ENCODE measurements around the gene USP3. TPM values are rescaled to one million over a fixed set of nuclear protein-coding genes. Genes with fewer than 3 reads are reported as not detected.
A peak's percentile ranks its signal among the peaks of the same experiment; 100 is the strongest.
"Not testable (repeated sequence)": the region's sequence is repeated elsewhere in the genome, so short reads cannot be mapped to it uniquely, and the experiment has no call there.

The USP3 gene
- polyA plus RNA-seq, 4 donors: 31.6 to 45.0 (median 37.8) TPM

- DNase-seq (ENCODE audit: low read depth in 4 of 4, low spot score in 2 of 4): no peak
These were observed 99.1 kb downstream of the USP3 start for GRCh38 chr15:63603516-63603915.

GRCh38 chr15:63604281-63604680 lies 99.9 kb downstream of the USP3 start:
- no peak for DNase-seq (ENCODE audit: low read depth in 4 of 4, low spot score in 2 of 4)

GRCh38 chr15:63605036-63605435 lies 100.6 kb downstream of the USP3 start:
- no peak for DNase-seq (ENCODE audit: low read depth in 4 of 4, low spot score in 2 of 4)

DNA sequence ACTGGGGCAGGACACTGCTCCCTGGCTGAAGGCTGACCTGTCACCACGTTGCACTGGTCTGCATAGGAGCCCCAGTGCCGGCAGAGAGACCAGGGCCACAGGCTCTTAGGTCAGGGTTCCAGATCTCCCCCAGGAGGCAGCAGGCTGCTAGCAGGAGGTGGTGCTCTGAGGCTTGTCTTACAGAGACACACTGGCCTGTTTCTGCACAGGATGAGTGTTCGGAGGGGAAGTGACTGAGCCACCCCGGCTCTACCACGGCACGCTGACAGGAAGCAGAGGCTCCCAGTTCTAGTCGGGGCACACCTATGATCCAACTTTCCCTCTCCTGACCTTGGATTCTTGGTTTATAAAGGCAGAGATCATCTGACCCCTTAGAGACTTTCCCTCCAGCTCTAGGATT lies 101.4 kb downstream of the USP3 start:
- no peak for DNase-seq (ENCODE audit: low read depth in 4 of 4, low spot score in 2 of 4)

GRCh38 chr15:63606308-63606707 lies 101.9 kb downstream of the USP3 start:
- DNase-seq (ENCODE audit: low read depth in 4 of 4, low spot score in 2 of 4): no peak

DNA sequence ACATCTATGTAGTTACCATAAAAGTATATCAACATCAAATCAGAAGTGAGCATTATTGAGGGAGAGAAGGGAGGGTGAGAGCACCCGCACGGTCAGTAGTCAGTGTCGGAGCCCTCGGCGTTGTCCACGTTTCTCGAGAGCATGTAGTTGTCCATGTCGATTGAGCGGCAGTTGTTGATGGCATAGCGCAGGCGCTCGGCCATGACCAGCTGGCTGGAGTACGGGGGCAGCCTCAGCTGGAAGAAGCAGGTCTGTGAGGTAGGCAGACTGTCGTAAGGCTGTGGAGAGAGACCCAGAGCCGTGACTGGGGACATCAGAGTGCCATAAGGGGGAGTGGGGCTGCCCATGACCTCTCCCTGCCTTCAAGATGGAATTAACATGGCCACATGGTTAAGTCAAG lies 104.6 kb downstream of the USP3 start:
- no peak for DNase-seq (ENCODE audit: low read depth in 4 of 4, low spot score in 2 of 4)

- DNase-seq (ENCODE audit: low read depth in 4 of 4, low spot score in 2 of 4): no peak
These were observed 105.1 kb downstream of the USP3 start for GRCh38 chr15:63609448-63609847.

DNA sequence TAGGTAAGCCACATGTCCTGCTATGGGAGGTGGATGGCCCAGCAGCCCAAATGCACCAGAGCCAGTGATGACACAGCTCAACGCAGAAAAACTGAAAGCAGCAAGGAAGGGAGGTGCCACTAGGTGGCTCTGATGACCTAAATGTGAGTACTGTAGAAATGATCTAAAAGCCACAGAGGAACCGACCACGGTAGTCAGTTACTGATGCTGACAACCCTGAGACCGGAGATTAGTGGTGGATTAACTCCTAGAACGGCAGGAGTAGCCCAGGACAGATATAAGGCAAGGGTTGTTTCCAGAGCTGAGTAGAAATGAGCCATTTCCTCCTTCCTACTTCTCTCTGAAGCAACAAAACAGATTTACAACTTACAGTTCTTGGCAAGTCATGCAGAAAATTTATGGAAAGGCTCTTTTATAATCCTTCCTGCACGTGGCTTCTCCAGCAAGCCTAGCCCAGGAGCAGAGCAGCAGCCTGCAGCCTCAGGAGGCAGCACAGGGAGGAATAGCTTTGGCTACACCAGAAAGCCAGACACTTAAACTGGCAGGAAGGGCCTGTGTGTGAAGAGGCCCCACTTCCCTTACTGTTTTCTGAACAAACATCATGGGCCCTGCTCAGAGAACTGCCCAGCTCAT lies 105.9 kb downstream of the USP3 start:
- peak in 2 of 4 donors; percentile 81 to 85 for DNase-seq (ENCODE audit: low read depth in 4 of 4, low spot score in 2 of 4)

DNA sequence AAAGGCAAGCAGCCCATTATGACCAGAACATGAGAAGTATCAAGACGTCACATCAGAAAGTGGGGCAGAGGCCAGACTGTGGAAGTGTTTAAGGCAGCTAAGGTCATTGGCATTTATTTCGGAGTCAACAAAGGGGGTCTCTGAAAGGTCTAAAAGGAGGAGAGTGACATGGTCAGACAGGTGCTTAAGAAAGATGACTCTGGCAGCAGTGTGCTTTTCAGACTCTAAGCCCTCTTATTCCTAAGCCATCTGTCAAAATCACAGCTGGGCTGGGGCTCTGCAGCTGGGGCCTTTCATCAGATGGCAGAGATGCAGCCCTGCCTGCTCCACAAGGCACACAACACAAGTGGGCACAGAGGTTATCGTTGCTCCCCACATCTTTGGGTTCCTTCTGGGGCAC lies 106.8 kb downstream of the USP3 start:
- DNase-seq (ENCODE audit: low read depth in 4 of 4, low spot score in 2 of 4): no peak

DNA sequence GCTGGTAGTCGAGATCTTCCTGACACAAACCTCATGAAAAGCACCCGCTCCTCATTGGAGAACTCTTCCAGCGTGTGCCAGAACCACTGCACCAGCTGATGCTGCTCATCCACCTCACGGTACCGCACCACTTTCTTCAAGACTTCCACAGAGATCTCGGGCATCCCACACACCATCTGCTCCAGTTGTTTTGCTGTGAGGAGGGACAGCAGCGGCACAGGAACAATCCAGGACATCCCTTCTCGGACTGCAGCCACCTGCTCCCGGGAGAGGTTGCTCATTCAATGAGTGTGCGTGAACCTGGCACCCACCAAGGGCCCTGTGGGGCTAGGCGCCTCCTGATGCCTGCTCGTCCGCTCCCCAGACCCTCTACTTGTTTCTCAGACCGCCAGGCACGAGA lies 107.9 kb downstream of the USP3 start:
- DNase-seq (ENCODE audit: low read depth in 4 of 4, low spot score in 2 of 4): no peak

GRCh38 chr15:63615935-63616334 lies 111.5 kb downstream of the USP3 start:
- no peak for DNase-seq (ENCODE audit: low read depth in 4 of 4, low spot score in 2 of 4)

GRCh38 chr15:63617147-63617546 lies 112.8 kb downstream of the USP3 start:
- DNase-seq (ENCODE audit: low read depth in 4 of 4, low spot score in 2 of 4): not testable (repeated sequence)

- not testable (repeated sequence) for DNase-seq (ENCODE audit: low read depth in 4 of 4, low spot score in 2 of 4)
These were observed 113.2 kb downstream of the USP3 start for GRCh38 chr15:63617627-63618026.

GRCh38 chr15:63620760-63621159 lies 116.4 kb downstream of the USP3 start:
- DNase-seq (ENCODE audit: low read depth in 4 of 4, low spot score in 2 of 4): not testable (repeated sequence)

DNA sequence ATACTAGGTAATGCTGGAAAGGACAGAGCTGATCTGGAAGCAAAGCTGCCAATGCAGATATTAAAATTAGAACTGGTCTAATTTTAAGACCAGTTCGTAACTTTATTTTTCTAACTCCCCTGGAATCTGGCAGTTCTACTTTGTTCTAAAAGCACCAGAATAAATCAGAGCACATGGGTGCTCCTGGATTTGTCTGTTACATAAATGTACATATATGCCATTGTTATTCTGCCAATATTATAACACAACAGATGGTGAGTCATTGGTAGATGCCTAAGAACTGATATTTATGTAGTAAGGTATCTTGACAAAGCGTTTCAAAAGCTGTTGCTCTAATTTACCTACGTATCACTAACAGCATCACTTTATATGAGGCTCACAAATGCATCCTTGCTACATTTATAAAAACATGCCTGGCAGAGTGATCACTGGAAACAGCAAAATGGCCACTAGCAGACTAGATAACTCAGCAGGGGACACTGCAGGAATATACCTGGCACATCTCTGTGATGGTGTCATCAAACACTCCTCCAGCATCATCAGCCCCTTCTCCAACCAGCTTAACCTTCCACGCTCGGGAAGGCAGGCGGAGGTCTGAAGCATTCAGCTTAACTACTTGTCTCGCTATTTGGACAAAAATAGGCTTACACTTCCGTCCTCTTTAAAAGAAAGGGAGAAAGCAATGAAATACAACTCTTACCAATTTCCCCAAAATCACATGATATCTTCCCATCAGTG lies 119.0 kb downstream of the USP3 start:
- DNase-seq (ENCODE audit: low read depth in 4 of 4, low spot score in 2 of 4): no peak

DNA sequence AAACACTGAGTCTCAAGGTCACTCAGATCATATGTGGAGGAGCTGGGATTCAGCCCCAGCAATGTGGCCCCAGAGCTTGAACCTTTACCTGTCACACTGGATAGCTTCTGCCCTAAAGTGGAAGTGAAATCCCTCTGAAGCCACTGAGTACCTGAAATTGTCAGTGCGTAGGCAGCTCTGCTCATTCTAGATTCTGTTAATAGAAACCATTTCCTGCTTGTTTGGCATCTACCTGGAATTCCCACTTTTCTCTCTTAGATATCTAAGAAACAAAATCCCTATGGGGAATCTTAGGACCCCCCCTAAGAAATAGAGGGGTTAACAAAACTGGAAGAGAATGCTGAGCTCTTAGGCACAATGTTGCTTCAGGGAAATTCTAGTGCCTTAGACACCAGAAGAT lies 122.6 kb downstream of the USP3 start:
- DNase-seq (ENCODE audit: low read depth in 4 of 4, low spot score in 2 of 4): no peak

DNA sequence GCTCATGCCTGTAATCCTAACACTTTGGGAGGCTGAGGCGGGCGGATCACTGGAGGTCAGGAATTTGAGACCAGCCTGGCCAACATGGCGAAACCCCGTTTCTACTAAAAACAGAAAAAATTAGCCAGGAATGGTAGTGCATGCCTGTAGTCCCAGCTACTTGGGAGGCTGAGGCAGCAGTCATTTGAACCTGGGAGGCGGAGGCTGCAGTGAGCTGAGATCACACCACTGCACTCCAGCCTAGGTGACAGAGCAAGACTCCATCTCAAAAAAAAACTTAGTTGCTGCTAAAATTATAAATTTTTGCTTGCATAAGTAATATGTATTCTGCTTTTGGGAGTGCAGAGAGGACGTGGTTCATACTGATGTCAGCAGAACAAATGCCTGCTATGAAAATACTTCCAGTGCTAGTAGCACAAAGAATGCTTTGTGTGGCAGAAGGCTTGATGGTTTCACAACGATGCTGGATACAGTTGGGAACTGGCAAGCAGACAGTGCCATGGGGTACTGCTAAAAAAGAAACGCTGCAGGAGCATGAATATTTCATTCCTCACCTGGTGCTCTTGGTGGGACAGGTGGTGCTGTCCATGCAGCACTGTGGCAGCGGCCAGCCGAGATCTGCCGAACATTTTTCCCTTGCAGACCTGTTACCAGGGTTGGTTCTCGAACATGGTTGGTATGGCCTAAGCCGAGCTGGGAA lies 123.9 kb downstream of the USP3 start:
- no peak for DNase-seq (ENCODE audit: low read depth in 4 of 4, low spot score in 2 of 4)

GRCh38 chr15:63630036-63630751 lies 125.8 kb downstream of the USP3 start:
- DNase-seq (ENCODE audit: low read depth in 4 of 4, low spot score in 2 of 4): no peak

DNA sequence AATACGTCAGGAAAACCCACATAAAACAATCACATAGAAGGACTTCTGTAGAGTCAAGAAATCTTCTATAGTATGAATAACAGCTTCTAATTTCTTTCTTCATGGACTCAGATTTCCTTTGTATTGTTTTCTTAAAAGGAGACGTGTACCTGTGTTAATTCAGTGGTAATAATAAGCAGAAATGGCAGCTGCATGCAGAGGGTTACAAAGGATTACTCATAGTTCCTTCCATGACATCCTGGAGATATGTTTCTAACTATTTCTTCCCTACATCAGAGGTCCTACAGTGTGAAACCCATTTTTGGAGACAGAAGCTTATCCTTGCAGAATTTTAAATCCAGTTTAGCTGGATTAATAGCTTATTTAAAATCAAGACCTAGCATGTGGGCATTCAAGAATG lies 128.9 kb downstream of the USP3 start:
- no peak for DNase-seq (ENCODE audit: low read depth in 4 of 4, low spot score in 2 of 4)

DNA sequence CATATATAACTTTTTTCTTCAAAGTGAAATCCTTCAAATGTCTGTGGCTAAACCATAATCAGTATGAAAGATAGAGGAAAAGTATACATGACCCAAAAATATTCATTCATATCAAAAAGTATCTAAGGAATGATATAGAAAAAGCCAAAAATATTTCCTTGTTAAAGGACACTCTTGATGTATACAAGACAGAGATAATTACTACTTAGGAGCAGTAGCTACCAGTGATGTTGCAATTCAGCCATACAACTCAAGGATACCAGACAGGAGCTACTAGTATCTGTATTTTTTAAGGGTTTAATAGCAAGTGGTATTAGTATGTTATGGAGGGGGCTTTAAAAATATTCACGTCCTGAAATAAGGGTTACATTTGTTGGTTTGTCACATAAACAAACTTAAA lies 129.8 kb downstream of the USP3 start:
- no peak for DNase-seq (ENCODE audit: low read depth in 4 of 4, low spot score in 2 of 4)

- DNase-seq (ENCODE audit: low read depth in 4 of 4, low spot score in 2 of 4): no peak
These were observed 132.2 kb downstream of the USP3 start for GRCh38 chr15:63636518-63637061.

All from left renal cortex interstitium (tissue), 4 donors.